Stimulated activated CD8-positive, alpha-beta memory T cell treated with anti-CD3 and anti-CD28 coated beads, Interleukin-7, amount 100 ng/mL, for 1 hour (primary cell): ENCODE results near the gene CDON.

ENCODE experiments used
- DNase-seq, 2 donors: peaks; one replicate each; pipeline ENCODE4 v3.0.0-alpha.2; 2020; ENCODE audit warnings: low read depth in 2 of 2

CDON gene

DNA sequence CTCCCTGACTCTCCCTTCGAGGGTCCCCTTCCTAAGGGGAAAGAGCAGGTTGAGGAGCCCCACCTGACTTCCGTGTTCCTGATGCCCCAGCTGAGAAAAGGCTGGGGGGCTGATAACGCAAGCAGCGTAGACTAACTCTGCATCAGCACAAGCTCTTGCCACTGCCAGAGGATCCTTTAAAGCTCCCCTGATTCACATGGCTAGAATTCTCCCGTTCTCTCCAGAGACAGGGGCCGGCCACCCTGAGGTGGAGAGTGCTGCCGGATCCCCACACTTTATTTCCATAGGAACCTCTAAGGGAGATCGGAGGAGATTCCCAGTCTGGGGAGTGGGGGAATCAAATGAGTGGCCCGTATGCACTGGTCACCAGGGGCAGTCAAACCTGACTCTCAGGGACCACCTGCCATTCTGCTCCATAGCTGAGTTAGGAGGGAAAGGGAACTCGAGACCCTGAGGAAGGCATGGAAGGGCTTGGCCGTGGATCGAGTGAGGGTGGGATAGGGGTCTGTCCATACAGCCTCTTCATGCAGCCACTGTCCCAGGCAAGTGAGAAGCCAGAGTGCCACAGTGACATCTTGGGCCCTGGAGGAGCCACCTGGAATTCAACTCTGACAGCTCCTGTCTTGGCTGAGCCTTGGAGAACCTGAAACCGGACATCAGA lies 118.2 kb downstream of the CDON start:
- no peak for DNase-seq

DNA sequence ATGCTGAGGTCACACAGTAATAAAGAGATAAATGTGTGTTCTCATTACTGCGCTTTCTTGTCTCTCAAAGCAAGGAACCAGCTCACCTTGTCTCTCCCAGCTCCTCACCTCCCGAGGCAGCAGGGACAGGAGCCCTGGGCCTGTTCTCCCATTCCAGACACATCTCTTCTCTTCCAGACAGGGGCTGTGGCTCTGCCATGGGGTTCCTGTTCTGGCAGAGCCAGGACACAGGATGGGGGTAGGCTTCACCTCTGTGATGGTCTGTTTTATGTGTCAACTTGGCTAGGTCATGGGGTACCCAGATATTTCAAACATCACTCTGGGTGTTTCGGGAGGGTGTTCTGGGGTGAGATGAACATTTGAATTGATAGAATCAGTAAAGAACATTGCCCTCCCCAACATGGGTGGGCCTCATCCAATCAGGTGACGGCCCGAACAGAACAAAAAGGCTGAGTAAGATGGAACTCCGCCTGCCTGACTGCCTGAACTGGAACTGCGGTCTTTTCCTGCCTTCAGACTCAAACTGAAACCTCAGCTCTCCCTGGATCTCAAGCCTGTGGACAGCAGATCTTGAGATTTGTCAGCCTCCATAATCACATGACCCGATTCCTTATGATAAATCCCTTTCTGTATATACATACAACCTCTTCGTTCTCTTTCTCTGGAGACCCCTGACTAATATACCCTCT lies 118.9 kb downstream of the CDON start:
- DNase-seq, result no peak

DNA sequence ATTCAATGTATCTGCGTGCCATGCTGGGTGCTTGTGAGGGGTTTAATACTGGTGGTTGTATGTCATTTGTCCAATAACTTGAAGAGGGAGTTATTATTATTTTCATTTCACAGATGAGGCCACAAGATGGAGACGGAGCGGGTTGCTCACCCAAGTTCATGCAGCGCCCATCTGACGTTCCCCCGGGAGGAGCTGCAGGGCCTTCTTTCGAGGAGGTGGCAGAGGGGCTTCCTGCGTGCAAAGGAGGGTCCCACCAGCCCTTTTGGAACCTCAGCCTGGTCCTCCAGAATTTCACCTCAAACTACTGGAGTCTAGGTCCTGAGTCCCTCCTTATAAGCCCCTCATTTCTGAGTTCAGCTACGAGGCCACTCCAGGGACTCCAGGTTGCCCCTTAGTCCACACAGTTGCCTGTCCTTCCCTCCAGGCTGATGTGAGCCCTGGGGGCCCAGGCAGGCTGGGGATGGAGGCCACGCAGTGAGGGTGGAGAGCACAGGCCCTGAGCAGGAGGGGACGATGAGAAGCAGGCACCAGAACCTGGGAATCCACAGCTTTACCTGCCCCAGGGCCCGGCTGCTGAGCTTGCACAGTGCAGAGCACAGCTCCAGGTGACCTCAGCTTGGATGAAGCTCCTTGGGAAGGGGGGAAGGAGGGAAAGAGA lies 119.8 kb downstream of the CDON start:
- no peak for DNase-seq

DNA sequence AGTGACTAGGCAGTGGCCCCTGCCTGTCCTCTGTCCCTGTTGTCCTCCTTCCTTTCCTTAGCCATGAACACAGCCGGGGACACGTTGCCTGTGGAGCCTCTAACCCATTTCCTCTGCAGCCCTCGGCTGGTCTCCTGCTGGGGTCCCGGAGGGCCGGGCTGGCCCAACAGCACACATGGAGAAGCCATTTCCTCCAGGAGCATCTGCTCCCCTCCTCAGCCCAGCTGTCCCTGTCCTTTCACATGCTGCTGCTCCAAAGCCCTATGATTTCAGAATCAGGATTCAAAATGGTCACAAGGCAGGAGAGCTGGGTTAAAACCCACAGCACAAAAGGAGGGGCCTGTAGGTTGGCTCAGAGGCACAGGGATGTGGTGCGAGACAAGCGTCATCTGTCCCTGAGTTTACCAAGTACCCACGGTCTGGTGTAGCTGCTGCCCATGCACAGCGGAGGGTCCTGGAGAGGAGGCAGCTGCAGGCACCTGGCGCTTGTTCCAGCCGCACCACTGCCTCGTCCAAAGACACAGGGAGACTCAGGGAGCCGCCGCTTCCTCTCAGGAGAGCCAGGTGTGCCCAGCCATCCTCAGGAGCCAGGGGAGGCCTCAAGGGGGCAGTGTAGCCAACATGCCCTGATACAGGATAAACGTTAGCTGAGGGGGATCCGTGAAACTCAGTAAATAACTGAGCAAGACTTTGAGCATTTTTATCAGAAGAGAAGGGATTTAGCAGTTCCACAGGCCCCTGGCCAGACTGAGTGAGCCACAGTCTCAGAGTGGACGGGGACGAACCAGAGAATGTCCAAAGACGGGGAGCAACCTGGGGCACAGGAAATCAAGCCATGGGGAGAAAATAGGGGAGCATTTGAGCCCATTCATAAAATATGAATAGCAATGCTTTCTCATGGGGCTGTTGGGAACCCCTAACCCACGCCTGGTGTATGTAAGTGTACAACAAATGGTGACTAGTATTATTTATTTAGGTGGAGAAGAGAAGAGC lies 120.8 kb downstream of the CDON start:
- peak in 1 of 2 donors; percentile 26 for DNase-seq

DNA sequence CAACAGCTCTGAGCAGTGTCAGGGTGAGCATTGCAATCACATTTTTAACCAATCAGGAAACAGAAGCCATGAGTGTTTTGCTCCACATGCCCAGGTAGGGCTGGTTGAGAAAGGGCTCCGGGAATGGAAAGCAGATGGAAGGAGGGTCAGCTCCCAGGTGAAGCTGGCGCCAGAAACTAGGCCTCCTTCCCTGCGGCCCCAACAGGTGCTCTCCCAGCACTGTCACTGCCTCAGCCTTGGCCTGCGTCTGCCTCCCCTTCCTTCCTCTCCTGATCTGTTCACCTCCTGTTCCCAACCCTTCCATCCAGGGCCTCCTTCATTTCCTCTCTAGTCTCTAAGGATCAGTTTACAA lies 121.4 kb downstream of the CDON start:
- no peak for DNase-seq

DNA sequence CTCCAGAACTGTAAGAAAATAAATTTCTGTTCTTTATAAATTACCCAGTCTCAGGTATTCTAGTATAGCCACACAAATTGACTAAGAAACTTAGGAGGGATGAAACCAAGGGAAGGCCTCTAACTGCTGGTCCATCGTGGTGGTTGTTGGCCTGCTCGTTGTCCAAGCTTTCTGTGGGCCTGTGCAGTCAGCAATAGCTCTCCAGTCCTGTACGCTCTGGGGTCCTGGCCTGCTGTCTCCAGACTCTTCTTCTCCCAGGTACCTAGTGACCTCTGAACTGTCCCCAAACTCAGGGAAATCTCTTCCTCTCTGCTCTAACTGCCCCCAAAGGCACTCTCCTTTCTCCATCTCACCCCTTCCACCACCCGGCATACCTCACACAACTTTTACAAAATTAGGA lies 122.5 kb downstream of the CDON start:
- no peak for DNase-seq

DNA sequence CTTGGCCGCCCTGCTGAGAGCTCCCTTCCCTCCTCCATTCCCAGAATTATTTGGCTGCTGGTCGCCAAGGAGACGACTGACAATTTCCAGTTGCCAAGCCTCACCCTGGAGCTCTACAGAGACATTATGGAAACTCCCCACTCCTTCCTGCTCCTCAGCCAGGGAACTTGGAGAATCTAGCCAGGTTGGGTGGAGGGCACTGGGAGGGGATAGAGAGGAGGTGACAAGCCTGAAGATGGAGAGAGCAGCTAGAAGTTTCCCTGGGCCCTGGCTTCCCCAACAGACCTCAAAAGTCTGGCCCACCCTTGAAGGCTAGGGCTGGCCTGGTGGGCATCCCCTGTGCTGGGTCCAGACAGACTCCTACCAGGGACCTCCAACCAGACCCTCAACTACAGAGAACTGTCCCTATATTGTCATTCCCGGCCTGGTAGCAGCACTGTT lies 123.6 kb downstream of the CDON start:
- DNase-seq, result no peak

DNA sequence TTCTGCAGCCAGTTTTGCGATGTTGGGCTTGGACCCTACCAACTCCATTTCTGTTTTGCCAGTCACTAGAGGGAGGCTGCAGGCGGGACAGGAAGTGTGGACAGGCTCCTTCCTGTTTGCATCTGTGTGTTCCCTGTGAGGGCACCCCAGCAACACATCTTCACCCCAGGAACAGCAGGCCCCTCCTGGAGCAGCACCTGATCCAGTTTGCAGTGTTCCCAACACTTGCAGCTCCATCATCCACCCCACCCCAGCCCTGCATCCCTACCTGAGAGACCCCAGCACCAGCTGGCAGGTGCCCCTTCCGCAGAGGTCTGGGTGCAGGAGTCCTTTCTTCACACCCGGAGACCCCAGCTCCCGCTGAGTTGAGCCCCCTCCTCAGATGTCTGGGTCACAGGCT lies 124.2 kb downstream of the CDON start:
- DNase-seq, result no peak

DNA sequence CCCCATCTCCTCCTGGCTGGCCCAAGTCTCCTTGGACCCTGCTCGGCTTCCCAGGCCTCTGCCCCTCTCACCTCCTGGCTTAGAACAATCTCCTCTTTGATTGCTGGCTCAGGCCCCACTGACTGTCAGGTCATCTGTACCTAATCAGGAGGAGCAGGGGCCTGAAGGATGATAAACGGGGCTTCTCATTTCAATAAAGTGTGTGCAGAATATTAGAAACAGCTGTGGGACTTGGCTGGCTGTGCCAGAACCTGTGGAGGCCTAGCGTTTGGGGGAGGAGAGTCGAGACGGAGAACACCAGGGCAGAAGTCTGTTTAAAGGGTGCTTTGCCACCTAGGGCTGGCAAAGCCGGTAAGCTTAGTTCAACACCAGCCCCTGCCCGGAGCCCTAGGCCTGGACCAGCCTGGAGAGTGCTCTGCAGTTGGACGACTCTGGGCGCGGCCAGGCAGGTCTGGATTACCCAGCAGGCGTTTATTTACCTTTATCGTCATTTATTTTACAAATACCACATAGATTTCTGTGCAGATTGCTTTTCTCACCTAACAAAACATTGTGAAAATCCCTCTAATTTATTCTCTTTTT lies 127.0 kb downstream of the CDON start:
- no peak for DNase-seq

DNA sequence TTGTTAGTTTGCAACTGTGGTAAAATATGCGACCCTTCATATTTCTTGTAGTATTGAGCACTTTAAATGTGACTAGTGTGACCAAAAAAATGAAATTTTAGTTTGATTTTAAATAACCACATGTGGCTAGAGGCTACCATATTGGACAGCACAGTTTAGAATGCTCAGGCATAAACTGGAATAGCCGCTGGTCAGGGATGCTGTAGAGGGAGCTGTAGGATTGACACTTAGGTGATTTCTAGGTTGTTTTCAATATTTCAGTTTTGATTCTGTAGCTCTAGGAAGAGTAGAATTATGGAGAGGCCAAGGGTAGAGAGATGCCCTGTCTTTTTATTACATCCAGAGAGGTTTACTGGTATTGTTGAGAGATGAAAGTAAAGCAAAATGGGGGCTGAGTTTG lies 127.6 kb downstream of the CDON start:
- DNase-seq, result no peak

DNA sequence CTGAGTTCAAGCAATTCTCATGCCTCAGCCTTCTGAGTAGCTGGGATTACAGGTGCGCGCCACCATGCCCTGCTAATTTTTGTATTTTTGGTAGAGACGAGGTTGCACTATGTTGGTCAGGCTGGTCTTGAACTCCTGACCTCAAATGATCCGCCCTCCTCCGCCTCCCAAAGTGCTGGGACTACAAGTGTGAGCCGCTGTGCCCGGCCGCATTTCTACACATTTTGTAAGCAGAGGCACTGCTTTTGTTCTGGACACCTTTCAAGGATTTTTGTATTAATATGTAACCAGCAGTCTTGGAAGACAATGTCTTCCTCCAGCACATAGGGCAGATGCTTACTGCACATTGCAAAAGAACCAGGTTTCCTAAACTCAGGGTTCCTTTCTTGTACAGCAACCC lies 128.2 kb downstream of the CDON start:
- DNase-seq, result no peak

DNA sequence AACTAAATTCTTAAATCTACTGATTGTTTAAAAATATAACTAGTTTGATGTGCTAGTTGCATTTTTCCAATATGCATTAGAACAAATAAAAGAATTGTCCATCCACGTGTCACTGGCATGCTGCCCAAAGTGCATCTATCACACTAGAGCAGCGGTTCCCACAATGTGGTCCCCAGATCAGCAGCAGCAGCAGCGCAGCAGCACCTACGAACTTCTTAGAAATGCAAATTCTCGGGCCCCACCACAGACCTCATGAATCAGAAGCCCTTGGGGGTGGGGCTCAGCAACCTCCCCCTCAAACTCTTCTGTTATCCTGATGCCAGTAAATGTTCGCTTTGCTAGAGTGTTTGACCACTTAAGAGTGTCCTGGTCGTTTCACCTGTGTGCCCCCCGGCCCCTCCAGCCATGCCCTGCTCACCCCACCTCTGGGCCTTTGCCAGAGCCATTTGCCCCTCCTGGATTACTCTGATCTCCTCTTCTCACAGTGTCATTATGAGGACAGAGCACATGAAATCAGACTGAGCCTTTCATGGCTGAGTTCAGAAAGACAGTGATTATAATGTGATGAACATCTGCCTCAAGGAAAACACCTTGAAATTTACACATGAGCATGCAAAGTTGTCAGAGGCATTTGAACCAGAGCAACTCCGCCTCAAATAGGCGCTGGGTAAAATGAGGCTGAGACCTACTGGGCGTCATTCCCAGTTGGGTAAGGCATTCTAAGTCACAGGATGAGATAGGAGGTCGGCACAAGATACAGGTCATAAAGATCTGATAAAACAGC lies 129.4 kb downstream of the CDON start:
- no peak for DNase-seq

DNA sequence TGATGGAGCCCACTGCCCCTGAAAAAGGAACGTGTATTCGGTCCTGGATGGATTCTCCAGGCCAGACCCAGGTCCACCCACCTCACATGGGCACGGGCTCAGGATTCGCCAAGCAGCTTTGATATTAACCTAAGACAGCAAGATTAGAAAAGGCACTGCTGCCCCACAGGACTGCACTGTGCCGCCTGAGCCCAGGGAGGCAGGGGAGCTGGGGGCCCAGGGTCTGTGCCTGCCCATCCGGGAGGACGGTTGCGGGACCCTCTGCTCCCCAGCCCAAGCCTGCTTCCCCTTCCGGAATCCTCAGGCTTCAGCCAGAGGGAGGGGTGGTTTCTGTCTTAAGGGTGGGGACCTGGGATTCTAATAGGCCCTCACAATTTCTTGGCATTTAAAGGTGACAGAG lies 130.4 kb downstream of the CDON start:
- no peak for DNase-seq

DNA sequence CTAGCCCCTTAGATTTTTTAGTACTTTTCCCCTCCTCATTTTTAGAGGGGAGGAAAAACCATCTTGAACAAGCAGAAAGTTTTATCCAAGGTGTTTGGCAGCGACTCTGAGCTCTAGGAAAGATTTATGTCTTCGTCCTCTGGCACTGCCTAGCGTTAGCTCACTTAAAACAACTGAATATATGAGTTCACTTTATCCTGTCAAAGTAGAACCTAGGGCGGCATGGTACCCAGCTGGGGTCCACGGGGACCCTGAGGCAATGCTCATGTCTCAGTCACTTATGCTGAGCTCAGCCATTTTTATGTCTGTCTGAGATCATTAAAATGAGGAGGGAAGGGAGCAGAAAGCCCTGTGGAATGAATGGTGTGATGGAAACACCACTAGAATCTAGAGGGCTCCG lies 131.0 kb downstream of the CDON start:
- DNase-seq, result no peak

DNA sequence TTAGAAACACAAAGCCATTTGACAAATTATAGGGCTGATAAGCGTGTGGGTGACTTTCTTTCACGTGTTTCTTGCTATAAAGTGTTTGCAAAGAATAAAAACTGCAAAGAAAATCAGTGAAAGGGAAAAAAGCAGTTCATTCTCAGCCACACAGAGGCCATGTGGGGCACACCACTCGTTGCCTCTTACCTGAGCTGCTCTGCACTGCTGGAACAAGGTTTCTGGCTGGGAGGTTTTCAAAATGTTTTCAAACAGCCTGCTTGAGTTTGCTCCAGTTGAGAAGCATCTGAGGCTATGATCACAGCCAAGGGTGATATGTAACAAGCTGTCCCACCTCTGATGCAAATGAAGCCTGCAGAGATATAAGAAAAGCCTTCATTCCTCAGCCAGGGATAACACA lies 131.6 kb downstream of the CDON start:
- no peak for DNase-seq

DNA sequence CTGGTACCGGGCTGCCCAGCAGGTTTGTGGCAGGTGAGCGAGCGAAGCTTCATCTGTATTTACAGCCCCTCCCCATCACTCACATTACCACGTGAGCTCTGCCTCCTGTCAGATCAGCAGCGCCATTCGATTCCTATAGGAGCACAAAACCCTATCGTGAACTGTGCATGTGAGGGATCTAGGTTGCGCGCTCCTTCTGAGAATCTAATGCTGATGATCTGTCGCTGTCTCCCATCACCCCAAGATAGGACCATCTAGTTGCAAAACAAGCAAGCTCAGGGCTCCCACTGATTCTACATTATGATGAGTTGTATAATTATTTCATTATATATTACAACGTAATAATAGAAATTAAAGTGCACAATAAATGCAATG lies 132.6 kb downstream of the CDON start:
- no peak for DNase-seq

DNA sequence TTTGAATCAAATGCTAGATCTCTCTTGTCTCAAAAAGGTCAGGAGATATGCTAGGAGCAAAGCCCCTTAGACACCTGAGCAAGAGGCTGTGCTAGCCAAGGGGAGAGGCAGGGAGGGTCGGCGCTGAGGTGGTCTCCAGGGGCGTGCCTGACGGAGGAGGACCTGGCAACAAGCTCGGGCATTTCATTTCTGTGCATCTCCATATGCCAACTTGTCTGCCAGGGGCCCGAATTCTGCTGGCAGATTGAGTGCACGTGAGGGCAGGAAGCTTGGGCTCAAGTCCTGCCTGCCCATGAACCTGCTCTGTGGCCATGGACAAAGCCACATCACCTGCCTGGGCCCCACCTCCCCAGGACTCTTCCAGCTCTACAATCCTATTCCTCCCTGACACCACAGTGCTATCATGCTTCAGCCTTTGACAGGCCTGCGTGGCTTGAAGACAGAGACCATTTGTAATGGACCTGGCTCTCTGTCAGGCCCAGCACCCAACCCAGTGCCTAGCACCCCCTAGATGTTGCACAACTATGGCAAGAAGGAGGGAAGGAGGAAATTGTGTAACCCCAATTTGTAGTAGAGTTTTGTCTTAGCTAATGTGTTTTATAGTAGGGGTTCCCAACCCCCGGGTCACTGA lies 133.1 kb downstream of the CDON start:
- no peak for DNase-seq

DNA sequence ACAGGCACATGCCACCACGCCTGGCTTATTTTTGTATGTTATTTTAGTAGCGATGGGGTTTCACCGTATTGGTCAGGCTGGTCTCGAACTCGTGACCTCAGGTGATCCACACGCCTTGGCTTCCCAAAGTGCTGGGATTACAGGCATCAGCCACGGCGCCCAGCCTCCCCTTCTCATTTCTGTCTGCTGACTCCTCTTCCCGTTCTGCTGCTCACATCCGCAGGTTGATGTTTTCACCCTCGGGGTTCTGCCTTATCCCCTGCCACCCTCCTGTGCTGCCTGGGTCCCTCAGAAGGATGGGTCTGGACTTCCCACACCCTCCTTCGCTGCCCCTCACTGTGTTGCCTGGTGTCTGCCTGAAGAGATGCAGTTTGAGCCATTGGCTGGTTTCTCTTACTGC lies 136.0 kb downstream of the CDON start:
- DNase-seq, result no peak

DNA sequence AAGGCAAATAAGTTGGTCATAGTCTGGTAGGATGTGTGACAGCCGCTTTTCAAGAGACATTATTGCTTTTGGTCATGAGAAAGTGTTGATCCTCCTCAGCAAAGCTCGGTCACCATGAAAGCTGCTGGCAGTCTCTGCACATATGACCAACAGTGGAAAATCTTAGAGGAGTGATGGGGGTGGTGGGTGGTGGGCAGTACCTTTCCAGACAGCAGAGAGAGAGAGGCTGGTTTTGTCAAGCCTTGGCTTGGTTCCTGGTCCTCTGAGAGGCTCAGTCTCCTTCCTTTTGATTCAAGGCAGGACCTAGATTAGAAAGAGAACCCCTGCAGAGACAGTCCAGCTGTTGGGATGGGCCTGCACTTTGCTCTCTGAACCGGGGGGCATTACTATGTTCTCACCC lies 136.9 kb downstream of the CDON start:
- no peak for DNase-seq

DNA sequence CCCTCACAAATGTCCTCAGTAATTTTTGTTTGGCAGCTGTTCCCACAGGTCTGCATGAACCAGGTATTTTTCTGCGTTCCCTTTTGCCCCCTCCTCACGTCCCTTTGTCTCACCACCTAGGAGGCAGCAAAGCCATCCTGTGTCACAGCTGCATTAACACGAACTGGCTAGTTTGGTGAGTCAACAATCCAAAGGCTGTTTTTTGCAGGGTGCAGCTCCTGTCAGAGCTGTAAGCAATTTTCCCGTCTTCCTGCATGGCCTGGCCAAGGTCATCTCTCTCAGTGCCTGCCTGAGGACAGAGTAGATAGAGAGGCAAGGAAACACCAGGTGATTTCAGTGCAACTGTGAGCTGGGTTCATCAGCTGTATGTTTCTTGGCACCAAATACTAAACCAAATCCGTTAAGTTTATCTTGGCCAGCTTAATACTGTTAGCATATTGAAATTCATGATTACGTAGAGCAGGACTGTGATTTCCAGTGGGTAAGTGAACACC lies 137.4 kb downstream of the CDON start:
- no peak for DNase-seq
